GM21515 (cell line): ENCODE results near the gene COQ2.
"Not testable (repeated sequence)": the region's sequence is repeated elsewhere in the genome, so short reads cannot be mapped to it uniquely, and the experiment has no call there.

Experiments used
- ATAC-seq: cut with Tn5 transposase; IDR thresholded peaks from one replicate; pipeline ENCODE4 v1.9.1; 2021; ENCODE audit not compliant: unreplicated experiment

COQ2 gene

DNA sequence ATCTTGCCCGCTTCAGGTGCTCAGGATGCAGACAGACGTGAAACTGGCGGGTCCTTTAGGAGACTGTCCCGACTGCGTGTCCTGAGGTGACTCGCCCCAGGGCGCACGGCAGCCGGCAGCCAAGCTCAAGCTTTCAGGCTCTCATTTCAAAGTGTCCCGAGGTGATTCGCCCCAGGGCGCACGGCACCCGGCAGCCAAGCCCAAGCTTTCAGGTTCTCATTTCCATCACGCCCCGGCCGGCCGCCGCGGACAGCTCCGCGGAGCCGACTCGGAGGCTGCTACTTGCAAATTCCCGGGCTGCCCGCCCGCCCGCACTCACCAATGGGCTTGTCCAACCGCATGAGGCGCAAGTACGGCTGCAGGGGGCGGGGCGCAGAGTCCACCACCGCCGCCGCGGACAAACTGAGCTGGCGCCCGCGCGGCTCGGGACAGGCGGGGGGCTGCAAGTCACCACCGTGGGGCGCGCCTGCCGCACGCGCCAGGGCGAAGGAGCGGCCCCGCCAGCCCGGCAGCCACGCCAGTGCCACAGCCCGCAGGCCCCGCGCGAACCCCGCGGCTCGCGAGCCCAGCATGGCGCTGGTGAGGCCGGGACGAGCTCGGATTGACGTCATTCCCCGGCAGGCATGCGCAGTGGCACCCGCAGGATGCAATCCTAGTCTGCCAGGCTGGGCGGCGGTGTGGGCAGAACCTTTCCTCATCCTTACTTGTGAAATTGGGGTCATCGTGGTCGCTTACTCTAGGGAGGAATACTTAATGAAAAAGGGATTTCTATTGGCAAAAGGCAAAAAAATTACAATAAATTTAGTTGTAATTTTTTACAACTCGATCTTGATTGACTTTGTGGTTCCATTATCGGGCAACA is at the start of gene COQ2:
Gene COQ2 (minus strand): TSS at position 606 of the 862 bp plus-strand sequence. CDS start 34 bp downstream, at position 572.
- ATAC-seq = peak; percentile 87

DNA sequence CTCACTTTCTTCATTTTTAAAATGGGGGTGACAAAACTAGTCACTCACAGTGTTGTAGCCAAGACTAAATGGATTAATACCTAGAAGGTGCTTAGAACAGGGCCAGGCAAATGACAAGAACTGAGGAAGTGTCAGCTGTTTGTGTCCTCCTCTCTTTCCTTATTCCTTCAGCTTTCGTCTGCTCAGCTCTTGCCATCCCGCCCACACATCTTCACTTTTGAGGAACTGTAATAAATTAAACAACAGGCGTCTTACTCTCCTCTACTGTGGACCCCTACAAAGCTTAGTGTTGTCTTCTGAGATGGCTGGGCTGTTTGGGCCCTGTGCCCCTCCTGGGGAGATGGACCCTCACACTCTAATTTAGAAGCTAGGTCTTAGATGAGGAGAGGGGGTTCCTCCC is 47.4 kb upstream of the COQ2 start:
- ATAC-seq = no peak

- ATAC-seq = no peak
These were observed 45.0 kb upstream of the COQ2 start for GRCh38 chr4:83329521-83330110.

DNA sequence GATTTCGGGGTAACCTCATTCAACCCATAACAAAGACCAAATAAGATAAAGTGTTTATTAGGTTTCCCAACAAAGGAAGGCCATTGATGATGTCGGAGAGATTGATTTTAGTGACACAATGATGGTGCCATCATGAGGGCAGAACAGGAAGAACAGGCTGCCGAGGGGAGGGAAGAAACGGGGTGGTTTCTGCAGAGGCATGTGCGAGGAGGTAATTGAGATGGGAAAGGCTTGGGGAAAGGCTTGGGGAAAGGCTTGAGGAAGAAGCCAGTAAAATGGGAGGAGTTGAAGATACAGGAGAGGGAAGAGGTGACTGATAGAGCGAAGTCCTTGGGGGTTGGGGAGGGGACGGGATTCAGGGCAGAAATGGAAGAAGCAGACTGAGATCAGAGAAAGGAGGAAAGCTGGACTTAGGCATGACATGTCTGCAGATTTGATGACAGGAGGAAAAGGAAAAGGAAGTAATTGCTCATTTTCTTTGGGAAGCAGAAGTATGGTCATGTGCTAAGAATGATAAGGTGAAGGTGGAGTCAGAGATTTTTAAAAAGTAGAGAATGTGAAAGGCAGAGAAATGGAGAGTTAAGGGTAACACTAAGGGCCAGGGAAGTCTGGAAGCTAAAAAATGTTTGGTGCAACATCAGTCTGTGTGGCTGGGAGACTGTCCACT is 44.1 kb upstream of the COQ2 start:
- no peak for ATAC-seq

DNA sequence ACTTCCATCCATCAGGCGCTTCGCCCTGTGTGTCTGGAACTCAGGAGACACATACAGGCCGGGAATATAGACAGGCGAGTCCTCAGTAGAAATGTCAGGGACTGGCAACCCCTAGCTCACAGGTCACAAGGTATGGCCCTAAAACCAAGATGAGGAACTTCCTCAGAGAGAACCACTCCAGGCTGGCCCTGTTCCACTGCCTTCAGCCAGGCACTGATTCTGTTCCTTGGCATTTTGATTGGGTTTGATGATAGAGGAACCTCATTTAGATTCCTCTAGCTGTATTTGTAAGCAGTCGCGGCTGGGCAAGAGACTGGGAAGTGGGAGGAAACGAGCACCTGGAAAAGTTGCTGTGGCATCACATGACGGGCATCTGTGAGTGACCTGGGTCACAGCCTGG is 41.9 kb upstream of the COQ2 start:
- no peak for ATAC-seq

- ATAC-seq = not testable (repeated sequence)
These were observed 40.7 kb upstream of the COQ2 start for GRCh38 chr4:83325306-83325705.

GRCh38 chr4:83323136-83323535 is 38.5 kb upstream of the COQ2 start:
- ATAC-seq = no peak

GRCh38 chr4:83320548-83320947 is 36.0 kb upstream of the COQ2 start:
- ATAC-seq = no peak

DNA sequence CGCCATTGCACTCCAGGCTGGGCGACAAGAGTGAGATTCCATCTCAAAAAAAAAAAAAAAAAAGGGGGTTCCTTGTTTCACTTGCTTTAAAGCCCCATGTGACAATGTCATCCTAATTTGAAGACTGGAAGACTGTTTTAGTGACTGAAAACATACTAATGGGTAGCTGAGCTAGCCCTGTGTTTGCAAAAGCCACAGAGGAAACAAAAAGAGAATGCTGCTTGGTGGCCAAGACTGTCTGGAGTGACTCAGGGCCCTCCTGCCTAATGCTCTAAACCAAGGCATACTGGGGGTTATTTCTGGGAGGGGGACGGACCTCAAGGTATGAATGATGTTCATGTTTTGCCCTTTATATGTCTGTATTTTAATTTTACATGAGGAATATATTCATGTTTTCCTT is 34.1 kb upstream of the COQ2 start:
- ATAC-seq = no peak

GRCh38 chr4:83317671-83318070 is 33.1 kb upstream of the COQ2 start:
- ATAC-seq = no peak

DNA sequence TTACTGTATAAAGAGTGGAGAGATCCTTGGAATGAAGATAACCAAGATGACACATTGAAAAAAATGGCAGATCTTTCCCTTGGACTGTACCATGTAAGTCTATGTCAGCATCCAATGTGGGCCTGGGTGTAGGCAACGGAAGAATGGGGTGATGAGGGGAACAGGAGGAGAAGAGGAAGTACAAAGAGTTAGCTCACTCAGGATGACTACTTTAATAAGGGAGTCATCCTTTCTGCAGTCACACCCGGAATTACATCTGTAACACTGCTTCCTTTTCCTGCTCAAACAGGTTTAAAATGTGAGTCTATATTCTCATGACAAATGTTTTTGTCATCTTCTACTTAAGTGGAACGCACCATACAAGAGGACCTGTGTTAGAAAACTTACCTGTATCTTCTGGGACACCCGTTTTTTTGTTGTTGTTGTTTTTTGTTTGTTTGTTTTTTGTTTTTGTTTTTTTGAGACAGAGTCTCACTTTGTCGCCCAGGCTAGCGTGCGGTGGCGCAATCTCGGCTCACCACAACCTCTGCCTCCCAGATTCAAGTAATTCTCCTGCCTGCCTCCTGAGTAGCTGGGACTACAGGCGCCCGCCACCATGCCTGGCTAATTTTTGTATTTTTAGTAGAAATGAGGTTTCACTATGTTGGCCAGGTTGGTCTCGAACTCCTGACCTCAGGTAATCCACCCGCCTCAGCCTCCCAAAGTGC is 32.0 kb upstream of the COQ2 start:
- ATAC-seq = no peak

DNA sequence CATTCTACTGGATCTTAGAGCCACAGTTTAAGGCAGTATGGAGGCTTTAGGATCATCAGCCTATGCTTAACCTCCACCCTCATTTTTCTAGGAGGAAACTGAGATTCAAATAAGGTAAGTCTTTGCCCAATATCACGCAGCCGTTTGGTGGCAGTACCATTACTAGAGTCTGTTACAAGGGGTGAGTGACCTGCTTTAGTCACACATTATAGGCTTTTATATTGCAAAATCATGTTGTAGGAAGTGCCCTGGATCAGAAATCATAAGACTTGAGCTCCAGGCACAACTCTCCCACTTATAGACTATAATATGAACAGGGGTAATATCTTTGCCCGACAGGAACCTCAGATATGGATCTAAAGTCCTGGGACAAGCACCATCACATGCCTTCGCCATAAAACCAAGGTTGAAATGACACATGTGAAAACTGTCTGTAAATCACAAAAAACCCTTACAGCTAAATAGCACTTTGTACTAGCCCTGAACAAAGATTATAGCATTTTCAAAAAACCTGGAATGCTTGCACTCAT is 30.8 kb upstream of the COQ2 start:
- ATAC-seq = no peak

DNA sequence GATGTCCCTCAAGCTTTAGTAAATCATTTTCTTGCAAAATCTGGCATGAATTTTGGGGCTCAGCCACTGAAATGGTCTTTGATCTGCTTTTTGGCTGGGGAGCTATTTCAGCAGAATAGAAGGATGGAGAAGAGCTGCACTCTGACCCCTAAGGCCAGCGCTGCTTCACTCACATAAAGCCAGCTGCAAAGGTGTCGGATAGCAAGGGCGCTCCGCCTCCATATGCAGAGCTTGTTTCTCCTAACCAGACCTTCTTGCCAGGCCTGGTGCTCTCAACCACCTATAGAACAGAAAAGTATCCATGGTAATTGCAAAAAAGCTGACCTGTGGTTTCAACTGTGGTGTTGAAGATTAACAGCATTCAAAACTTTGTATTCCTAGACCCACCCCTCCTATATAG is 24.1 kb upstream of the COQ2 start:
- ATAC-seq = no peak

DNA sequence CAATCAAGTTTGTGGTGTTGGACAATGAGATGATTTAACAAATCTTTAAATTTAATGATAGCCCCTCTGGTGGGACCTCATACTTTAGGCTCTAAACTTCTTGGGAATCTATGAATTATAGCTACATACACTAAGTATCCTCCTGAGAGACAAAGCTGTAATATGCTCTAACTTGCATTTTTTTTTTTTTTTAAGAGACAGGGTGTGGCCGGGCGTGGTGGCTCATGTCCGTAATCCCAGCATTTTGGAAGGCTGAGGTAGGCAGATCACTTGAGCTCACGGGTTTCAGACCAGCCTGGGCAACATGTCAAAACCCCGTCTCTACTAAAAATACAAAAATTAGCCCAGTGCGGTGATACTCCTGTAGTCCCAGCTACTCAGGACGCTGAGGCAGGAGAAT is 23.3 kb upstream of the COQ2 start:
- ATAC-seq = no peak

GRCh38 chr4:83305187-83305586 is 20.6 kb upstream of the COQ2 start:
- no peak for ATAC-seq

GRCh38 chr4:83297548-83298260 is 13.1 kb upstream of the COQ2 start:
- no peak for ATAC-seq

GRCh38 chr4:83293305-83294046 is 8.9 kb upstream of the COQ2 start:
- no peak for ATAC-seq

- not testable (repeated sequence) for ATAC-seq
These were observed 5.6 kb upstream of the COQ2 start for GRCh38 chr4:83290059-83290774.

DNA sequence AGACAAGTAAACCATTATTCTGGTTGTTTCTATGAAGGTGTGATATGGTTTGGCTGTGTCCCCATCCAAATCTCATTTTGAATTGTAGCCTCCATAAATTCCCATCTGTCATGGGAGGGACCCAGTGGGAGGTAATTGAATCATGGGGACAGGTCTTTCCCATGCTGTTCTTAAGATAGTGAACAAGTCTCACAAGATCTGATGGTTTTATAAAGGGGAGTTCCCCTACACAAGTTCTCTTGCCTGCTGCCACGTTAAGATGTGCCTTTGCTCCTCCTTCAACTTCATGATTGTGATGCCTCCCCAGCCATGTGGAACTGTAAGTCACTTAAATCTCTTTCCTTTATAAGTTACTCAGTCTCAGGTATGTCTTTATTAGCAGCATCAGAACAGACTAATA is 3.8 kb upstream of the COQ2 start:
- not testable (repeated sequence) for ATAC-seq
